Heart right ventricle (tissue), 16 donors: ENCODE measurements around the gene GPR157. TPM values are rescaled to one million over a fixed set of nuclear protein-coding genes. Genes with fewer than 3 reads are reported as not detected.
"Not testable (repeated sequence)": the region's sequence is repeated elsewhere in the genome, so short reads cannot be mapped to it uniquely, and the experiment has no call there.

ENCODE experiments used
- ATAC-seq, 8 donors: fragments of 200-7000 bp; cut with Tn5 transposase; one replicate each; pipeline ENCODE4 v1.9.1; 2020; ENCODE audit warnings: mild to moderate bottlenecking in 8 of 8, moderate library complexity in 8 of 8, moderate number of reproducible peaks in 1 of 8
- DNase-seq, 2 donors: peaks; one replicate each; pipeline ENCODE4 v3.0.0-alpha.2; 2020
- H3K27ac ChIP-seq, 10 donors: fragments of 200-600 bp; sonication (generic) in 2 of 10; one replicate each; pipeline versions ENCODE4 v1.5.0 to v1.8.0; 2020 to 2022; ENCODE audit warnings: mild to moderate bottlenecking in 3 of 10
- H3K27me3 ChIP-seq, 7 donors: fragments of 200-600 bp; one replicate each; pipeline ENCODE4 v1.8.0; 2021 to 2022; ENCODE audit warnings: mild to moderate bottlenecking in 2 of 7
- H3K36me3 ChIP-seq, 9 donors: fragments of 200-600 bp; sonication (generic) in 1 of 9; one replicate each; pipeline versions ENCODE4 v1.5.0 to v1.8.0; 2020 to 2022; ENCODE audit warnings: mild to moderate bottlenecking in 2 of 9
- H3K4me1 ChIP-seq, 9 donors: fragments of 200-600 bp; sonication (generic) in 1 of 9; one replicate each; pipeline versions ENCODE4 v1.5.0 to v1.8.0; 2020 to 2022; ENCODE audit warnings: mild to moderate bottlenecking in 4 of 9
- H3K4me3 ChIP-seq, 10 donors: fragments of 200-600 bp; sonication (generic) in 2 of 10; one replicate each; pipeline versions ENCODE4 v1.5.0 to v1.8.0; 2020 to 2022; ENCODE audit warnings: mild to moderate bottlenecking in 7 of 10, moderate library complexity in 2 of 10
- H3K9me3 ChIP-seq, 11 donors: fragments of 200-600 bp in 10 of 11; sonication (generic) in 2 of 11; one replicate each; pipeline versions ENCODE4 v1.5.0 to v1.8.0; 2013 to 2022; ENCODE audit warnings: mild to moderate bottlenecking in 2 of 11, control low read depth in 1 of 11, moderate library complexity in 1 of 11
- CTCF ChIP-seq, 9 donors: fragments of 200-600 bp; sonication (generic) in 2 of 9; IDR thresholded peaks; one replicate each; pipeline versions ENCODE4 v1.5.0 to v1.8.0; 2021 to 2022; ENCODE audit warnings: antibody characterized with exemption in 9 of 9, mild to moderate bottlenecking in 5 of 9, moderate library complexity in 1 of 9
- WGBS, 2 donors: extraction: QIAGEN DNeasy Blood & Tissue Kit; methylation state at CpG; one replicate each; pipeline ENCODE4 v1.1.7; 2013; ENCODE audit warnings: inconsistent platforms in 1 of 2; 5-methylcytosine and 5-hydroxymethylcytosine counted together
- intact Hi-C, 10 donors: fragments of 100-400 bp; cut with DNase I; formaldehyde crosslinking; loops; one replicate each; pipeline versions ENCODE4 v1.11.1 to v1.14.2; 2022
- polyA plus RNA-seq, 2 donors: library from polyadenylated mRNA; stranded (reverse); fragments of 200-250 nt; gene quantifications; one replicate each; pipeline ENCODE4 v1.2.3, GENCODE V29; 2013
- total RNA-seq, 10 donors: library from RNA; stranded (reverse); fragmentation: NEBNext Ultra II Directional in 3 of 10; extraction: Animal tissue kit (Norgen Biotek cat#: 25700) in 3 of 10; gene quantifications; one replicate each; pipeline versions ENCODE4 v1.2.1 to v1.2.4, GENCODE V29; 2021 to 2023
- donor health status: Arrhythmogenic right ventricular cardiomyopathy.
- donor health status: ischemic (EF 13 %, LVEDD 7.1; RV severe dilation, severe dysfunction).
- donor health status: healthy with polysubstance abuse.
- donor health status: DM: no; HTN: yes; CAD: no.
- donor health status: DM: no; HTN: no; CAD: no.
- donor health status: ischemic (EF 25% LVEDD 6.9; RV normal size, moderate dysfunction).
- donor health status: ischemic (EF 25% LVEDD 5.7; RV mildly dilated, moderate dysfunction).
- donor health status: healthy.
- donor health status: DM: yes; HTN: yes; CAD: no.
- donor health status: Ischemic cardiomyopathy.
- donor health status: ischemic (EF 35%, LVEDD 5.7; RV mildly dilated, moderate dysfunction).
- donor health status: nonischemic (EF 11% LVEDD 7.7; RV severe dilation, severe dysfunction).
- donor health status: DM: yes; HTN: yes; CAD: no.
- donor health status: PGD.
- donor health status: ischemic (EF 29% LVEDD 5.4; RV normal size, mild dysfunction).
- donor health status: nonischemic (EF 23%, LVEDD 6.1; RV moderate dilation, normal function).

GPR157 gene
- total and polyA plus RNA-seq, 12 donors: 5.1 to 69.1 (median 36.2) TPM

- Histone ChIP-seq H3K4me3 (no peak overlapping the region), H3K4me1 (peaks cover 3 to 19% (median 5%) of the 10 kb centered on the region in 9 donors), H3K9me3 (no peaks in the 10 kb centered on the region), H3K27ac (no peak overlapping the region), H3K27me3 (no peaks in the 10 kb centered on the region), H3K36me3 (peaks cover 0 to 4% (median 0%) of the 10 kb centered on the region in 9 donors)
- 95 to 97% methylated on average over 1 of the region's 1 CpG for WGBS, 2 donors
- no peak for DNase-seq
- no peak for TF ChIP-seq CTCF (IDR thresholded peaks at IDR 0.05)
- intact Hi-C loops: no loop called here
- ATAC-seq: no peak
Observed at GRCh38 chr1:9155879-9156278, 27.0 kb upstream of the GPR157 start.

- H3K4me1 ChIP-seq: peaks cover 3 to 24% (median 7%) of the 10 kb centered on the region in 9 donors
- H3K27me3 ChIP-seq, H3K36me3 ChIP-seq, DNase-seq, H3K9me3 ChIP-seq, H3K4me3 ChIP-seq, H3K27ac ChIP-seq, intact Hi-C loops, ATAC-seq: not testable (repeated sequence)
Observed at GRCh38 chr1:9155405-9155804, 26.5 kb upstream of the GPR157 start.

GRCh38 chr1:9153152-9153551 is 24.2 kb upstream of the GPR157 start:
- DNase-seq (no peak), ATAC-seq (no peak)
- H3K4me1 ChIP-seq: peaks cover 13 to 41% (median 25%) of the 10 kb centered on the region in 9 donors
- H3K4me3 ChIP-seq: no peak overlapping the region
- 83 to 90% methylated on average over 4 of the region's 4 CpGs for WGBS, 2 donors
- intact Hi-C loops: no loop called here
- peak overlapping the region in 2 of 10 donors; percentile 87 to 95 for H3K27ac ChIP-seq
- no peaks in the 10 kb centered on the region for H3K27me3 ChIP-seq
- no peaks in the 10 kb centered on the region for H3K9me3 ChIP-seq
- no peak for TF ChIP-seq CTCF (IDR thresholded peaks at IDR 0.05)
- H3K36me3 ChIP-seq: peaks cover 0 to 6% (median 0%) of the 10 kb centered on the region in 9 donors

GRCh38 chr1:9152535-9152934 is 23.6 kb upstream of the GPR157 start:
- H3K36me3 ChIP-seq: peaks cover 0 to 6% (median 0%) of the 10 kb centered on the region in 9 donors
- no peak for DNase-seq
- TF ChIP-seq CTCF (IDR thresholded peaks at IDR 0.05): no peak
- peak overlapping the region in 9 of 10 donors; percentile 67 to 95 (median 87) for H3K27ac ChIP-seq
- WGBS, 2 donors: 80 to 83% methylated on average over 10 of the region's 10 CpGs
- peaks cover 13 to 41% (median 25%) of the 10 kb centered on the region in 9 donors for H3K4me1 ChIP-seq
- no peaks in the 10 kb centered on the region for H3K27me3 ChIP-seq
- intact Hi-C loops: no loop called here
- H3K4me3 ChIP-seq: no peak overlapping the region
- H3K9me3 ChIP-seq: no peaks in the 10 kb centered on the region
- ATAC-seq: no peak

GRCh38 chr1:9151328-9151860 is 22.5 kb upstream of the GPR157 start:
- no peaks in the 10 kb centered on the region for H3K9me3 ChIP-seq
- H3K4me1 ChIP-seq: peaks cover 13 to 41% (median 25%) of the 10 kb centered on the region in 9 donors
- peak overlapping the region; percentile 52 to 95 (median 82) for H3K27ac ChIP-seq
- no peak for TF ChIP-seq CTCF (IDR thresholded peaks at IDR 0.05)
- H3K36me3 ChIP-seq: peaks cover 0 to 6% (median 0%) of the 10 kb centered on the region in 9 donors
- WGBS, 2 donors: 50 to 61% methylated on average over 16 of the region's 16 CpGs
- intact Hi-C loops: loop anchor here in 1 of 10 donors (2.0 kb wide), 1 partner anchor 45 kb away; no protein-coding TSS in a partner anchor
- peak overlapping the region in 3 of 10 donors; percentile 5 to 9 (median 5) for H3K4me3 ChIP-seq
- ATAC-seq (peak; percentile 45 to 71 (median 64)), DNase-seq (peak; percentile 40 to 64)
- H3K27me3 ChIP-seq: no peaks in the 10 kb centered on the region
